GM12872 (cell line): Measurements from ENCODE around the gene JCAD.

Source experiments
- TF ChIP-seq, protein P1 (sequence below): IDR thresholded peaks from 3 replicates; pipeline ENCODE4 v1.5.1; 2011; ENCODE audit warnings: low read depth, mild to moderate bottlenecking, low read length, moderate library complexity; ENCODE audit not compliant: insufficient read depth

JCAD gene

DNA sequence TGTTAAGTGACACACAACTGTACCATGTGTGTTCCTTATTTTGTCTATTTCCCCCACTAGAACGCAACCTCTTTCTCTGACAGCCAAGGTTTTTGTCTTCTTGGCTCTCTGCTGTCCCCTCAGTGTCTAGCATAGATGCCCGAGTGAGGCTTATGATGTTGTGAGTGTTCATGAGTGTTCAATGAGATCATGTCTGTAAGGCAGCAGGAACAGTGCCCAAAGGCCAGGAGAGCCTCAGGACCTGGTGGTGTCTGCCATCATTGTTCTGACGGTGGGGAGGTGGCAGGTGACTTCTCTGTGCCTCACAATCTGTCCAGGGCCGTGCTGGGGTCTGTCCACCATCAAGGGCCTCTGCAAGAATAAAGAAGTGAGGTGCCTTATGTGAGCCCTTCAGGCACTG lies 66.5 kb downstream of the JCAD start:
- TF ChIP-seq, protein P1, sequence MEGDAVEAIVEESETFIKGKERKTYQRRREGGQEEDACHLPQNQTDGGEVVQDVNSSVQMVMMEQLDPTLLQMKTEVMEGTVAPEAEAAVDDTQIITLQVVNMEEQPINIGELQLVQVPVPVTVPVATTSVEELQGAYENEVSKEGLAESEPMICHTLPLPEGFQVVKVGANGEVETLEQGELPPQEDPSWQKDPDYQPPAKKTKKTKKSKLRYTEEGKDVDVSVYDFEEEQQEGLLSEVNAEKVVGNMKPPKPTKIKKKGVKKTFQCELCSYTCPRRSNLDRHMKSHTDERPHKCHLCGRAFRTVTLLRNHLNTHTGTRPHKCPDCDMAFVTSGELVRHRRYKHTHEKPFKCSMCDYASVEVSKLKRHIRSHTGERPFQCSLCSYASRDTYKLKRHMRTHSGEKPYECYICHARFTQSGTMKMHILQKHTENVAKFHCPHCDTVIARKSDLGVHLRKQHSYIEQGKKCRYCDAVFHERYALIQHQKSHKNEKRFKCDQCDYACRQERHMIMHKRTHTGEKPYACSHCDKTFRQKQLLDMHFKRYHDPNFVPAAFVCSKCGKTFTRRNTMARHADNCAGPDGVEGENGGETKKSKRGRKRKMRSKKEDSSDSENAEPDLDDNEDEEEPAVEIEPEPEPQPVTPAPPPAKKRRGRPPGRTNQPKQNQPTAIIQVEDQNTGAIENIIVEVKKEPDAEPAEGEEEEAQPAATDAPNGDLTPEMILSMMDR, result no peak

DNA sequence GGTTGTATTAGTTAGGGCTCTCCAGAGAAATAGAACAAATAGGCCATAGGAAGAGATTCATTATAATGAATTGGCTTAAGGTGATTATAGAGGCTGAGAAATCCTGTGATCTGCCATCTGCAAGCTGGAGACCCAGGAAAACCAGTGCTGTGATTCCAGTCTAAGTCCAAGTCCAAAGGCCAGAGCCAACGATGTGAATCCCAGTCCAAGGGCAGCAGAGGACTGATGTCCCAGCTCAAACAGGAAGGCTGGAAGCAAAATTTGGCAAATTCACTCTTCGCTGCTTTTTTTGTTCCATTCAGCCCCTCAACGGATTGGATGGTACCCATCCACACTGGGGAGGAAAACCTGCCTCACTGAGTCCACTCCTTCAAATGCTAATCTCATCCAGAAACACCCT lies 68.0 kb downstream of the JCAD start:
- TF ChIP-seq, protein P1, result no peak

DNA sequence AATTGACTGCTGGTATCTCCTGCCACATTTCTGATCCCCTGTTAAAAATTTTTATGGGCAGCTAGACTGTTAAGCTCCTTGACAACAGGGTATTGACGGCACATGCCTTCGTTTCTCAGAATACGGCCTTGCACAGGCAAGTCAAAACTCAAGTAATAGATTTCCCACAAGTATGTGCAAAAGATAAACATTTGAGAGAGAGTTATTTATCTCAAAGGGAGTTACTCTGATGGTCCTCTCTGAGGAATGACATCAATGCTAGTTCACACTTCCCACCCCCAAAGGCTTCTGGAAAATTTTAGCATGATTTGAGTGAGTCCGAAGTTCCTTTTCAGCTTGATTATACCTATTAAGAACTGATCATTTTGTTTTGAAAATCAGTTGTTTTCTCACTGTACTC lies 71.9 kb downstream of the JCAD start:
- TF ChIP-seq, protein P1, result no peak

DNA sequence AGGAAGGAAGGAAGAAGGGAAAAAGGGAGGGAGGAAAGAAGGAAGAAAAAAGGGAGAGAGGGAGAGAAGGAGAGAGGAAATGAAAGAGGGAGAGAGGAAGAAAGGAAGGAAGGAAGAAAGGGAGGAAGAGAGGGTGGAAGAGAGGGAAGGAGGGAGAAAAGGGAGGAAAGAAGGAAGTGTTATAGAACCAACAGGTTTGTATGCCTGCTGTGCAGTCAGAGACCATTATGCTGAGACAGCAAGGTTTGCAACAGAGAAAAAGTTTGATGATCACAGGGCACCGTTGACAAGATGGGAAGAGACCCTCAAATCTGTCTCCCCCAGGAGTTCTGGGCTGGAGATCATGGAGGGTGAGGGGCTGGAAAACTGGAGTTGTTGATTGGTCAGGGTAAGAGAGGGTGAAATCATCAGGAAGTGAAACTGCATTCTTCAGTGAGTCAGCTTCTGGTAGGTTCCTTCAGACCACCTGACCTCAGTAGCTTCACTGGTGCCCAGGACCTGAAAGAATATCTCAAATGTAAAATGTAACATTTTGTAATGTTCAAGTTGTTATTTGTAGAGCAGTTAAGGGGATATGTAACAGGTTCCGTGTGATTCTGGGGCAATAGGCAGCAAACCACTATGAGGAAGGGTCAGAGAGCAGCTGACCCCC lies 76.3 kb downstream of the JCAD start:
- TF ChIP-seq, protein P1, result no peak

DNA sequence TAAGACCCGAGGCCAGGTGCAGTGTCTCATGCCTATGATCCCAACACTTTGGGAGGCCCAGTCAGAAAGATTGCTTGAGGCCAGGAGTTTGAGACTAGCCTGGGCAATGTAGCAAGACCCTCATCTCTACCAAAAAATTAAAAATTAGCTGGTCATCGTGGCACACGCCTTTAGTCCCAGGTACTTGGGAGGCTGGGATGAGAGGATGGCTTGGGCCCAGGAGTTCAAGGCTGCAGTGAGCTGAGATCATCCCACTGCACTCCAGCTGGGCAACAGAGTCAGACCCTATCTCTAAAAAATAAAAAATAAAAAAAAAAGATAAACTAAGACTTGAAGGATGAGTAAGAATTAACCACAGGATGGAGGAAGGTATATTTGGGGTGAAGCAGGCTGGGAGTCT lies 77.9 kb downstream of the JCAD start:
- TF ChIP-seq, protein P1, result no peak

DNA sequence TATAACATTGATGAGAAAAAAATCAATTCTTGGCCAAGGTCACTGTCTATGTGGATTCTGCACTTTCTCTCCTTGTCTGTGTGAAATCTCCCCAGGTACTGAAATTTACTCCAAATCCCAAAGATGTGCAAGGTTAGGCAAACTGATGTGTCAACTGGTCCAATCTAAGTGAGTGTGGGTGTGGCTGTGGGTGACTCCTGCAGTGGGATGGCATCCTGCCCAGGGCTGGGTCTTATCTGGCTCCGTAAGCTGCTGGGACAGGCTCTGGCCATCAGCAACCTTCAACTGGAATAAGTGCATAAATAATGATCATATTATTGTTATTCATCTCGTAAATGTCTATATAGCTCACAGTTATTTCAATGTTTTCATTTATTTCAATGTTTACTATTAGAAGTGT lies 79.3 kb downstream of the JCAD start:
- TF ChIP-seq, protein P1, result no peak

DNA sequence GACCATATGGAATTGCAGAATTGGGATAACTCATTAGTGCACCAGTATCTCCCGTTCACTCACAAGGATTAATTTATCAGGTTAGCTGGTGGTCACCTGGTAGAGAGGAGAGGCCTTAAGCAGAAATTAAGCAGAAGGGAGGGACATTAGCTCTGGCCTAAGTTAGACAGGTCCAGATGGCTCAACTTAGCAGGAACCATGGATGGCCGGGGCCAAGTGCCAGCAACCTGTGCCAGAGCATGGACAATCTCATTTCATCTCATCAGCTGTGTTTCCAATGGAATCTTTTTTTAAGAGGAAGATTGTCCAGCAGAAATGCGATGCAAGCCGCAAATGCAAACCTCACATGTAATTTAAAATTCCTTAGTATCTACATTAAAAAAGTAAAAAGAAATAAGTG lies 82.2 kb downstream of the JCAD start:
- TF ChIP-seq, protein P1, result no peak

DNA sequence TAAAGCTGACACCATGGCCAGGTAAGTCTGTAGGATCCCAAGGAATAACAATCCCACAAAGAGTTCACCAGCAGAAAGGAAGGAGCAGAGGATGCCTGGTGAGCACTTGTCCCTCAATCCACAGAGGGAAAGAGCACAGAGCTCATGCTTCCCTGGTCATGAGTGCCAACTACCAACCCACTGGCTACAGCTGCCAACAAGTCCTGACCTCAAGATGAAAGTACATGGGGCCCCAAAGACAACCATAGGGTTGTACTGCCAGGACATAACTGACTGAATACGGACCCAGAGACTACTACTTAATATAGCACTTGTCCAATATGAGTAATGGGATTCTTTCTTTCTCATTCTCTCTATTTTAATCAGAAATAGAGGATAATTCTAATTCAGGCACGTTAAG lies 83.3 kb downstream of the JCAD start:
- TF ChIP-seq, protein P1, result no peak
